ENCODE data around the gene PHRF1. TPM values are rescaled to one million over a fixed set of nuclear protein-coding genes. Genes with fewer than 3 reads are reported as not detected.
A peak's percentile ranks its signal among the peaks of the same experiment; 100 is the strongest.

Gene PHRF1
- polyA plus RNA-seq, 1 donor from 2014 or later, result 8.5 TPM

- Histone ChIP-seq H3K4me2 (ENCODE audit: low read length) (no peak overlapping the region), H3K27me3 (ENCODE audit: insufficient read depth, low read depth, low read length) (no peaks in the 10 kb centered on the region), H4K20me1 (ENCODE audit: insufficient read depth) (no peaks in the 10 kb centered on the region), H3K36me3 (ENCODE audit: insufficient read depth, low read length) (no peaks in the 10 kb centered on the region), H3K9ac (ENCODE audit: low read length) (no peak overlapping the region), H3K4me3 (ENCODE audit: low read length) (no peak overlapping the region), H3K27ac (ENCODE audit: low read length) (no peak overlapping the region), H3K9me2 (ENCODE audit: insufficient read depth, low read length) (no peaks in the 10 kb centered on the region), H3F3A (ENCODE audit: insufficient read depth, low read length, poor library complexity, severe bottlenecking) (no peaks in the 10 kb centered on the region), H3K79me2 (replicated peaks; ENCODE audit: insufficient read depth, low read length) (no peaks in the 10 kb centered on the region), H3K9me3 (ENCODE audit: low read length) (no peaks in the 10 kb centered on the region), H2AFZ (ENCODE audit: low read depth, low read length) (no peak overlapping the region)
- no peak for TF ChIP-seq CTCF (IDR thresholded peaks at IDR 0.05; ENCODE audit: poor library complexity, severe bottlenecking)
- no peak for TF ChIP-seq RAD21 (conservative IDR thresholded peaks at IDR 0.05)
- no peak for TF ChIP-seq POLR2AphosphoS5 (IDR thresholded peaks at IDR 0.05)
- no peak for TF ChIP-seq EP300 (conservative IDR thresholded peaks at IDR 0.05; ENCODE audit: poor library complexity, severe bottlenecking)
- TF ChIP-seq MXI1 (conservative IDR thresholded peaks at IDR 0.05; ENCODE audit: poor library complexity, severe bottlenecking), result no peak
- no peak for TF ChIP-seq EZH2 (IDR thresholded peaks at IDR 0.05; ENCODE audit: borderline replicate concordance, insufficient read depth, low read length, poor library complexity, severe bottlenecking)
- TF ChIP-seq REST (IDR thresholded peaks at IDR 0.05; ENCODE audit: borderline replicate concordance), result no peak
- TF ChIP-seq TAF1 (IDR thresholded peaks at IDR 0.05; ENCODE audit: low read depth), result no peak
- no peak for TF ChIP-seq SMC3 (conservative IDR thresholded peaks at IDR 0.05; ENCODE audit: poor library complexity)
These were observed 49.5 kb downstream of the PHRF1 start for GRCh38 chr11:625636-626268.

GRCh38 chr11:626475-627307, 50.4 kb downstream of the PHRF1 start, which contains the start of gene SCT:
Gene SCT, minus strand, starts transcription at chr11:627181. Its CDS starts 38 bp downstream, at chr11:627143.
- no peak within 1 kb of the TSS for H2AFZ ChIP-seq (ENCODE audit: low read depth, low read length)
- H3K9ac ChIP-seq (ENCODE audit: low read length), result no peak within 1 kb of the TSS
- no peaks in the 10 kb centered on the region for H3K79me2 ChIP-seq (replicated peaks; ENCODE audit: insufficient read depth, low read length)
- H4K20me1 ChIP-seq (ENCODE audit: insufficient read depth), result no peaks in the 10 kb centered on the region
- no peaks in the 10 kb centered on the region for H3F3A ChIP-seq (ENCODE audit: insufficient read depth, low read length, poor library complexity, severe bottlenecking)
- H3K27ac ChIP-seq (ENCODE audit: low read length), result peak within 1 kb of the TSS; percentile 25
- no peak within 1 kb of the TSS for H3K4me2 ChIP-seq (ENCODE audit: low read length)
- H3K36me3 ChIP-seq (ENCODE audit: insufficient read depth, low read length), result no peaks in the 10 kb centered on the region
- no peaks in the 10 kb centered on the region for H3K27me3 ChIP-seq (ENCODE audit: insufficient read depth, low read depth, low read length)
- H3K9me3 ChIP-seq (ENCODE audit: low read length), result no peaks in the 10 kb centered on the region
- no peaks in the 10 kb centered on the region for H3K9me2 ChIP-seq (ENCODE audit: insufficient read depth, low read length)
- TF ChIP-seq POLR2AphosphoS5 (IDR thresholded peaks at IDR 0.05) (no peak), REST (IDR thresholded peaks at IDR 0.05; ENCODE audit: borderline replicate concordance) (no peak), EP300 (conservative IDR thresholded peaks at IDR 0.05; ENCODE audit: poor library complexity, severe bottlenecking) (no peak), TAF1 (IDR thresholded peaks at IDR 0.05; ENCODE audit: low read depth) (no peak), MXI1 (conservative IDR thresholded peaks at IDR 0.05; ENCODE audit: poor library complexity, severe bottlenecking) (no peak), SMC3 (conservative IDR thresholded peaks at IDR 0.05; ENCODE audit: poor library complexity) (no peak), EZH2 (IDR thresholded peaks at IDR 0.05; ENCODE audit: borderline replicate concordance, insufficient read depth, low read length, poor library complexity, severe bottlenecking) (no peak), CTCF (IDR thresholded peaks at IDR 0.05; ENCODE audit: poor library complexity, severe bottlenecking) (no peak), RAD21 (conservative IDR thresholded peaks at IDR 0.05) (no peak)
- peak within 1 kb of the TSS; percentile 17 for H3K4me3 ChIP-seq (ENCODE audit: low read length)
